ENCODE data around the gene OR10G8.
"Not testable (repeated sequence)": the region's sequence is repeated elsewhere in the genome, so short reads cannot be mapped to it uniquely, and the experiment has no call there.

The OR10G8 gene, protein sequence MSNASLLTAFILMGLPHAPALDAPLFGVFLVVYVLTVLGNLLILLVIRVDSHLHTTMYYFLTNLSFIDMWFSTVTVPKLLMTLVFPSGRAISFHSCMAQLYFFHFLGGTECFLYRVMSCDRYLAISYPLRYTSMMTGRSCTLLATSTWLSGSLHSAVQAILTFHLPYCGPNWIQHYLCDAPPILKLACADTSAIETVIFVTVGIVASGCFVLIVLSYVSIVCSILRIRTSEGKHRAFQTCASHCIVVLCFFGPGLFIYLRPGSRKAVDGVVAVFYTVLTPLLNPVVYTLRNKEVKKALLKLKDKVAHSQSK

DNA sequence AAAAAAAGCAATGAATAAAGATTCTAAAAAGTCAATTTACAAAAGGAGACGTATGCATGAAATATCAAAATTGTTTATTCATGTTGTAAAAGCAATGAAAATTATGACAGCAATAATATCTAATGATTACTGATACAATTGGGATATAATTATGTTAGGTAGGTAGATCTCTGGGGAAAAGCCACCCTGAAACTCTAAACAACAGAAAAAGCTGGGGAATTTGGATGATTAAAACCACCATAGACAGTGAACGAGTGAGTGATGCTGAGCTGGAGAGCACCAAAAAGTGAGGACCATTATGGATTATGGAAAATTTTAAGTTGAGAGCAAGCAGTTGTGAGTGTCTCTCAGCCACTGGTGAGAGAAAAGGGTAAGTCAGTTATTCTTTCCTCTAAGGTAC, at the start of gene OR10G8:
Gene OR10G8 (plus strand): TSS at position 301 of the 400 bp plus-strand sequence. CDS start 2,825 bp downstream, outside the sequence.
- no peak for DNase-seq

DNA sequence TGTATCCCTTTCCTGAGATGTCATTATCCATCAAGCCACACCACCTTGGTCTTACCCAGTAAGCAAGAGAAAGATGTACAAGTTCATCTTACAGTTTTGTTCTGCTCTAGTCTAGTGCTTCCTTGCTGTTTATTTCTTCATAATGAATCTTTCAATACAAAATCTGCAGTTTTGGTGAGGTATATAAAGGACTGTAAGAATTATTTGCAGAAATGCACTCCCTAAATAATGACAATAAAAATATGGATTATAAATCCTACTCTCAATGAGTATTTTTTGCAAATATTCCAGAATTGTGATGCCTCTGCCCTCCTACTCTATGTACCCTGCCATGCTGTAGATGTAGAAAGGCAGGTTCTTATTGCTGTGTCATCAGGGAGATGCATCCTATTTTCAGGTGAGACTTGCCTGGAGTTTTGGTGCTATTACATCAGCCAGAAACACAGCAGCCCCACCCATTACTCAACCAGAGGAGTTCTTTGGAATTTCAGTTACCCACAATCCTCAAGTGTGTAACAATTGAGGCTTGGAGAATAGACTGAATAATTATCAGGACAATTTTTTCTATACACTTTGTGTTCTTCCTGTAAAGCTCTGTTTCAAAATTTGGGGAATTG, 48.8 kb upstream of the OR10G8 start, which contains the start of gene OR10S1:
Gene OR10S1 (minus strand): TSS at position 51 of the 617 bp plus-strand sequence. CDS start 117 bp downstream, outside the sequence.
- no peak for DNase-seq

DNA sequence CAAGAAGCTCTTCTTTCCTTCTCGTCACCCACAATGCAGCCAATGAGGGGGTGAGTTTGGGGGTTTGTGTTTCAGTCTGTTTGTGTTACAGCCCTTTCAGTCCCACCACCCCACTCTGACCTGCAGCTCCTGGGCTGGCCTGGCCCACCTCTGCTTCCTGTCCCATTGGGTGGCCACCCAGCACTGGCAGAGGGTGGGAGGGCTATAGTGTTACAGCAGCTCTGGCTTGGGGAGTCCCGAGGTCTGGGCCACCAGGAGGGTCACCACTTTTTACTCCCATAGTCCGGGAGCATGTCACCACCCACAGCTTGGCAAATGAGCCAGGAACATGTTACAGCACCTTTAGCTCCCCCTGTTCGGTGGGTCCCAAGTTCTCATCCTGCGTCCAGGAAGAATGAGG, 47.3 kb upstream of the OR10G8 start:
- DNase-seq, result no peak

DNA sequence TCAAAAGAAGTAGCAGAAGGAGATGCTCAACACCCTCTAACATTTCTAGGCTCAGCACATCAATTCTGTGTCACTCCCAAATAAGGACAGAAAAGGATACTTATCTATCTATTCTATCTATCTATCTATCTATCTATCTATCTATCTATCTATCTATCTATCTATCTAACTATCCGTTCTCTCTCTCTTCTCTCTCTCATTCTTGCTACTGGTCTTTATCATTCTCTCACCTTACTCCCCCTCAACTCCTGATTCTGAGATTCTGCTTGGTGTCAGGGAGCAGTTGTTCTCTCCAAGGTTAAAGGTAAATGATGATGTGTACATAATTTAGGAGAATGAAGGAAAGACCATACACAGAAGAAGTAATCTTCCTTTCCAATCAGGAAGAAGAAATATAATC, 31.5 kb upstream of the OR10G8 start, which contains the start of gene OR10G6:
Gene OR10G6 (minus strand): TSS at position 43 of the 400 bp plus-strand sequence. CDS start 0 bp downstream, at position 43.
- DNase-seq, result no peak

DNA sequence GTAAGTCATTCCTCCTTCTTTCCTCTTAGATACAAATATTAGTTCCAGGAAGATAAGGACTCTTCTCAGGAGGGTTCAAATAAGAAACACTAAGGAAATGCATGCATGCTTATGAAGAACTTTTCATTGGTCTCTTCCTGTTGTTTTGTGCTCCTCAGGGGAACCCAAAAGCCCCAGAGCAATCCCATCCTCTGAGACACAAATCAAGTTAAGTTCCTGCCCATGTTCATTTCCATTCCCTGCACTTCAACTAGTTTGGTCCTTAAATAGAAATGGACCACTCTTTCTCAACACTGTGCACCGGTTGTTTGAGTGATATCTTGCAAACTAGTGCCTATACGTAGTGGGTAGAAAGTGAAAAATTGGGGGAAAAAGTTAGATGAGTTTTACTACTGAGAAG, 13.9 kb upstream of the OR10G8 start, which contains the start of gene OR10G4:
Gene OR10G4 (plus strand): TSS at position 301 of the 400 bp plus-strand sequence. CDS start 2,578 bp downstream, outside the sequence.
- no peak for DNase-seq

DNA sequence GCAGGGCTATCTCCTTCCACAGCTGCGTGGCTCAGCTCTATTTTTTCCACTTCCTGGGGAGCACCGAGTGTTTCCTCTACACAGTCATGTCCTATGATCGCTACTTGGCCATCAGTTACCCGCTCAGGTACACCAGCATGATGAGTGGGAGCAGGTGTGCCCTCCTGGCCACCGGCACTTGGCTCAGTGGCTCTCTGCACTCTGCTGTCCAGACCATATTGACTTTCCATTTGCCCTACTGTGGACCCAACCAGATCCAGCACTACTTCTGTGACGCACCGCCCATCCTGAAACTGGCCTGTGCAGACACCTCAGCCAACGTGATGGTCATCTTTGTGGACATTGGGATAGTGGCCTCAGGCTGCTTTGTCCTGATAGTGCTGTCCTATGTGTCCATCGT, 10.8 kb upstream of the OR10G8 start:
- DNase-seq, result not testable (repeated sequence)

DNA sequence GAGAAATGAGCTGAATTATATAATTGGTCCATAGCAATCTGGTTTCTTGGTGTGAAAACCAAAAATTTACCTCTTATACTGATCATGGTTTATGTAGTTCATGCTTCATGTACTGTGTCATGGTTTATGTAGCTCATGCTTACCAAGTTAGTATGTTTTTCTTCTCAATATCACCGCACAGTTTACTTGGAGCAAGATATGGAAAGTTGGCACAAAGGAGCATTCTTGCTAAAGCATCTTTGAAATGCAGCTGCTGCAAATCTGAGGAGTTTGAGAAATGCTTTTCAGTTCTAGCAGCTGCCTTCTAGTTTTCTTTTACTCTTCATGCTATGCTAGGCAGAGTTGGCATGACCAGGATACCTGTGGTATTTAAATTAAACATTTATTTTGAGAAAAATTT, 10.1 kb downstream of the OR10G8 start:
- no peak for DNase-seq

DNA sequence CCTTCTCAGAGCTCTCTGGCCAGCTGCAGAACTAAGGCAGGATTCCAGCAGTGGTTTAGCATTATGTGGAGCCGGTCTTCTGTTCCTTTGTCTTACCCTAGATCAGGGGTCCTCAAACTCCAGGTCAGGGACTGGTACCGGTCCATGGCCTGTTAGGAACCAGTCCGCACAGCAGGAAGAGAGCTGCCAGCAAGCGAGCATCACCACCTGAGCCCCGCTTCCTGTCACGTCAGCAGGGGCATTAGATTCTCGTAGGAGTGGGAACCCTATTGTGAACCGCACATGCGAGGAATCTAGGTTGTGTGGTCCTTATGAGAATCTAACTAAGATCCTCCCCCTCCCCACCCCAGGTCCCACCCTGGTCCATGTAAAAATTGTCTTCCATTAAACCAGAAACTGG, 13.0 kb downstream of the OR10G8 start:
- no peak for DNase-seq

DNA sequence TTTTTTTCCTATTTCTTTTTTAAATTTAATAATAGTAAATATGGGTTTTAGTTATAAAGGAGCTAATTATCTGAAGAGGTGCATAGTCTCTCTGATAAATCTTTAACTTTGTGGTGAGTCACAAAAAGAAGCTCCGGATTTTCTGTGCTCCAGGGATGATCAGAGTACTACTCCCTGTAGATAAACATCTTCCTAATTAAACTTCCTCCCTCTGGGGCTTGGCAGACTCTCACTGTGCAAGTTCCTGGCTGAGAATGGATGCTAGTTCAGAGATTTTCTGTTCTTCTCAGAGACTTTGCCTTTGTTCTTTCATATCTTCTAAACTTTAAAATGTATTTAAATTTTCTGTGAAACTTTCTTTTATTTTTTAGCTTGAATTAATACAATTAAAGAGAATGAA, 14.7 kb downstream of the OR10G8 start, which contains the start of gene OR10G7:
Gene OR10G7 (minus strand): TSS at position 72 of the 400 bp plus-strand sequence. CDS start 2,324 bp downstream, outside the sequence.
- no peak for DNase-seq

DNA sequence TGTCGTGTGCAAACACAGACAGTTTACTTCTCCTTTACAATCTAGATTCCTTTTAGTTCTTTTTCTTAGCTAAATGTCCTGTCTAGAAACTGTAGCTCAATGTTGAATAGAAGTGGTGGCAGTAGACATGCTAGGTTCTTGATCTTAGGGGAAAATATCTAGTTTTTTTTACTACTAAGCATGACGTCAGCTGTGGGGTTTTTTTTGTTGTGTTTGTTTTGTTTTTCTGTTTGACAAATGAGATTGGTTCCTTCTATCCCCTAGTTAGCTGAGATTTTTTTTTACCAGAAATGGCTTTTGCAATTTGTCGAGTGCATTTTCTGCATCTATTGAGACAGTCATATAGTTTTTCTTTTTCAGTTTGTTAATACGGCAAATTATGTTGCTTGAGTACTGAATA, 16.8 kb downstream of the OR10G8 start:
- no peak for DNase-seq

DNA sequence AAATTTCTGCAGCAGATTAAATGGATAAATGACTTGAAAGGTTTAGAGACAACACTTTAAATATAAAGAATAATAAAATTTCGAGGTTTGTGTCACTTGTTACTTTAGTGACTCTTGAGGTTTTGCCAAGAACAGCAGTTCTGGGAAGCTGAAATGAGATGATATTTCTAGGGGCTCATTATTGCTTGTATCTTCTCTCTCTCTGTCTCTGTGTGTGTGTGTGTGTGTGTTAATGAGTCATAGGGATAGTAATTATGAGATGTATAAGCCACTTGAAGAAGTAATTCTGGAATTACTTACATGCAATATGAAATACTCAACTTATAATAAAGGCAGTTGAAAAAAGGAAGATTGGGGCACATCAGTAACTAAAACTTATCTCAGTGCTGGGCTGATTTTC, 24.1 kb downstream of the OR10G8 start:
- no peak for DNase-seq

DNA sequence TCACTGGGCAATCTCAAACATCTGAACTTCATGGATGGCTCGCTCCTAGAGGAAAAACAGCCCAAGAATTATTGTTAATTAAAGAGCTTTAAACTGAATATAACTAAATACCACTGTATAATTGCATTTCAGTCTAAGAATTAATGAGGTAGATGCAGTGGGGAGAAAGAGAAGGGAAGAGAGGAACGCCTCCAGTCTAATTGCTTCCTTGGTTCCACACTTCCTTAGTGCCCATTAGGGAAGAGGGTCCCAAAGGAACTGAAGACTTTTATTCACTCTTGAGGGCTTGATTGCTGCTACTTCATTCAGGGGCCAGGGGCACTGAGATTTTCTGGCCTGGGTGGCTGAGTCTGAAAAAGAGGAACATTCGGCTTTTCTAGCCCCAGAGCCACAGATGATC, 26.4 kb downstream of the OR10G8 start:
- DNase-seq, result no peak

DNA sequence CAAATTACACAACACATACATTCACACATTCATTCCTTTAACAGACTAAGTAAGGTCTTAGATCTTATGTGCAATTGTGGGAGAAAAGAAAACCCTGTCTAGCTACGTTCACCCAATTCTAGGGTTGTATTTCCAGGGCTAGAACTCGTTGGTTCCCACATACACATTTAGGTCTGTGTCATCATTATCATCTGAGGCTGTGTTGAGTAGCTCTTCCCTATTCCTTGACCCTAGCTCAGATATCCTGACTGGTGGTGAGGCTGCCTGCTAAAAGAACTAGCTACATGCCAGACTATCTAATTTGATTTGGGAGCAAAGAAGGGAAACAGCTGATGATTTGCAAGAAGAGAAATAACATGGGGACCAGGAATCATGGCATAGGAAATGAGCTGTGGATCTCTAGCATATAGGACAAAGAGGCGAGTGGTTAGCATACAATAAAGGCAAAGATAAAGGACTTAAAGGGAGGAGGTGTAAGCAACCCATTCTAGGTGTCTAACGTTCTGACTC, 42.1 kb downstream of the OR10G8 start:
- no peak for DNase-seq

DNA sequence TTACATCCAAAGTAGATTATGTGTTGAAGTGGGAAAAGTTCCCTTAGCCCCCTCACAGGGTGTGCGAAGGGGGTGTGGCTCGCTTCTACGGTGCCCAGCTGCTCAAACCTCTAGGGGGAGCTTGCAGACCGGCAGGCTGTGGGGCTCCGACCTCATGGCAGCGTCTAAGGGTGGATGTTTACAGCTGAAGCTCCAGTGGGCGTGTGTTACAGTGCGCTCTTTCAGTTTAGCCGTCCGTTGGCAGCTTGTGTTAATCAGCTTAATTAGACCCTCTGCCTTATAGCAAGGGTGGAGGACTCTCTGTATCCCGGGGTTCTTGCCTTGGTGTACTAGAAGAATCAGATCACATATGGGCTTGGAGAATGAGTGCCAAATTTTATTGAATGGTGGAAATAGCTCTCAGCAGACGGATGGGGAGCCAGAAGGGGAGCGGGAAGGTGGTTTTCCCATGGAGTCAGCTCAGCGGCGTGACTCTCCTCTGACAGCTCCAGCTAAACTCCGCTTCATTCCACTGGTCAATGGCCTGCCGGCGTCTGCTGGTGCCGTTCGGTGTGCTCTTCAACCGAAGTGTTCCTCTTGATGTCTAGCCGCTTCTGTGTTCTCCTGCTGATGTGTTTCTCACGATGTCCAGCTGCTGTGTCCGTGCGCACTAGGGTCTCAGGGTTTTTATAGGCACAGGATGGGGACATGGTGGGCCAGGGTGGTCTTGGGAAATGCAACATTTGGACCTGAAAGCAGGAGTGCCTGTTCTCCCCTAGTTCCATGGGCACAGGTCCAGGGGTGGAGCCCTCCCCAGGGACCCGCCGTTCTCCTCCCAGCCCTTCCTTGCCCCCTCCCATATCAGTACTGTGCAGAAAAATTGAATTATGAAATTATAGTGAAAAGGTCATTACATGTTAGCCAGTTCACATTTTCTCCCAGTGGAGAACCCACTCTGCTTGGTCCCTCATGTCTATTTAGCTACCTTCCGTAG, 43.1 kb downstream of the OR10G8 start:
- DNase-seq, result no peak

DNA sequence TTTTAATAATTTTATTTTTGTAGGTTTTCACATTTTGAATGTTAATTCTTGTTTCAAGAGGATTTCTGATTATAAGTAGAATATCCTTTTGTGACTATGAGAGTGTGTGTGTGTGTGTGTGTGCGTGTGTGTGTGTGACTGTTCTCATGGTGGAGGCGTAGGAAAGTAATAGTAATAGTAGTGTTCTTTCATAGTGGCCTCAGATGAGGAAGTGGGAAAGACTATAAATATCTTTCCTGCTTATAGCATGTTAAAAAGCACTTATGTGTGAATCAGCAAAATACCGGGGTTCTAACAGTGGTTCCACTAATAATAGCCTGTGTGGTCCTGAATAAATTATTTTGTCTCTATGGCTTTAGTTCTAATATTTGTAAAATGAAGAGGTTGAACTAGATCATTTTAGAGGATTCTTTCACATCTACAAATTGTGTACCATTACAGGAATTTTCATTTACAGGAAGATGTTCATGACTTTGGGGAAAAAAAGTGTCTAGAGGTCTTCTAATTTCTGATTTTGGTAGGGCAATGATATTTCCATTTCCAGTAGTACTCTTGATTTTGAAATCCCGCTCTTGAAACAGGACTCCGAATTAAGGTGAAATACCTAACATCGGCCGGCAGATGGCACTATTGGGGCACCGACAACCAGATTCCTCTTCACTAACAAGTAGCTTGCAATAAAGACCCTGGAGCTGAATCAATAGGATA, 44.5 kb downstream of the OR10G8 start:
- DNase-seq, result no peak

DNA sequence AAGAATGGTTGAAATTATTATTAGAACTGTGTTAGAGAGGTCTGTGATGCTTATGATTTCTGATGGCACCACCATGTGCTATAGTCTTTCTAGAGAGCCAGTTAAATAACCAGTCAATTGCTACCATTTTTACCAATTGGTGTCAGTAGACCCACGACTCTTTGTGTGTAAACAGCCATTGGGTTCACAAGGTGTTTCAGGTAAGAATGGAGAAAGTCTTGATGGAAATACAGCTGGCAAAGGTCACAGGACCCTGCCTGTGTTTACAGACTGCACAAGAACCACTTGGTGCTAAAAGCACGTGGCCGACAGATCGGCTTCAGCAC, 45.0 kb downstream of the OR10G8 start:
- no peak for DNase-seq

DNA sequence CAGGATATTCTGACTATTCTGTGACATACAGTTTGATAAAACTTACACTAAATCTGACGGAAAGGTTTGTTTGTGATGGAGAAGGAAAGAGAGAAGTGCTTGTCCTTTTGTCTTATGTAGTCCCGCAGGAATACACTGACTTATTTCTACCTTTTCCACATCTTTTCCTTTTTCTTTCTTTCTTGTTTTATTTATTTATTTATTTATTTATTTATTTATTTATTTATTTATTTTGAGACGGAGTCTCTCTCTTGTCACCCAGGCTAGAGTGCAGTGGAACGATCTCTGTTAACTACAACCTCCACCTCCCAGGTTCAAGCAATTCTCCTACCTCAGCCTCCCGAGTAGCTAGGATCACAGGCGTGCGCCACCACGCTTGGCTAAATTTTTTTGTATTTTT, 45.5 kb downstream of the OR10G8 start:
- DNase-seq, result no peak

DNA sequence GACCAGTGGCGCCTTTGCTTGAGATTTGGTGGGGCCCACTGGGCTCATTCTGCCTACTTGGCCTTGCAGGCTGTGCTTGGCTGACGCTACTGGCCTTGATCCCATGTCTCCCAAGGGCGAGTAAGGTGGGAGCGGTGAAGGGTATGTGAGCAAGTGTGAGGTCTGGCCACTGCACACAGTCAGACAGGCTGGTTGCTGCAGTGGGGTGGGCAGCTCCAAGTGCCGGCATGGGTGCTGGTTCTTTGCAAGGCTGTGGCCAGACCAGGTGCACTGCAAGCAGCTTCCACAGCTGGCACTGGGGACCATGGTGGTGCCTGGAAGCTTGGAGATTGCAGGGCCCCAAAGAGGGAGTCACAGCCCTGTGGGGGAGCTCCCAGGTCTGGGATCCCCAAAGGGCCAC, 48.0 kb downstream of the OR10G8 start:
- no peak for DNase-seq

DNA sequence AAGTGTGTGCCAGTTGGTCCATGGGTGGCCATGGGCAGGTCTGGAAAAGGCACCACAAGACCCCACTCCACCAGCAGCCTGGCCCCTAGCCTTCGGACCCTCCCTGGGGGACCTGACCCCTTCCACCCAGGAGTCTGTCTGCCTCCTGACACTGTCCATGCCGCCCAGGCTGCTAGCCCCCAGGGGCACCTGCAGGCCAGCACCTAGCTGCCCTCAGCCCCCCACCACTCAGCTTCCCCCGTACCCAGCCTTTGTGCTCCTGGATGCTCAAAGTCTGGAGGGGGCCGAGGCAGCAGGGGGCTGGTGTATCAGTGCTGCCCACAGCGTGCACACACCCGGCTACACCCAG, 48.9 kb downstream of the OR10G8 start:
- DNase-seq, result no peak

DNA sequence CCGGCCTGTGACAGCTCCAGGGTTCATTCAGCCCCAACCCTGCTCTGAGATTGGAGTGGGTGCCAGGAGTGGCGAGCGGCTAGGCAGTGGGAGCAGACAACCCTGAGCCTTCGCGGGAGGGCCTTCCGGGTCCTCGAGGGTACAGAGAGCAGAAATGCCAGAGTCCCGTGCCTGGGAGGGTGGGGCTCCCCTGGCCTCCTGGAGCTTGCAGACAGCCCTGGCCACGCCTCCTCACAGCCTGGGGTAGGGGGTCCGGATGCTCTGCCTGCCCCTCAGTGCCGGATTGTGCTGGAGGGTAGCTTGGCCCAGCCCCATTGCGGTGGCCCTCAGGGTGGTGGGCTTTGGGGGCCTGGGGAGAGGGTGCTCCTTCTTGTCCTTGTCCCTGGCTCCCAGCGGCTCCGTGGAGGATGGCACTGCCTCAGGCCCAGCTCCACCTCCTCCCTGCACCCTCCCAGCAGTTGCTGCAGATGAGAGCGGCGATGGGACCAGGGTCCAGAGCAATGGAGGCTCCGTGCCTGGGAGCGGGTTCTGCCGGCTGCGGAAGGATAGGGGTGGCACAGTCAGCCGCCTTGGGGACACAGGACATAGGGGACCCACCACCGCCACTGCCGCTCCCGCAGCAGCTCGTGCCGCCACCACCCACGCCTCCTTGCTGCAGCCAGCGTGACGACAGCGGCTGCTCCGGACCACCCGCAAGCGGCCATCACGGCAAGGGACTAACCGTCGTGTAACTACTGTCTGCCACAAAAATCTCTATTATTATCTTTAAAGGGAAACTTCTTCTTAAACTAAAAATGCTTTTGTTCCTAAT, 49.4 kb downstream of the OR10G8 start:
- no peak for DNase-seq

DNA sequence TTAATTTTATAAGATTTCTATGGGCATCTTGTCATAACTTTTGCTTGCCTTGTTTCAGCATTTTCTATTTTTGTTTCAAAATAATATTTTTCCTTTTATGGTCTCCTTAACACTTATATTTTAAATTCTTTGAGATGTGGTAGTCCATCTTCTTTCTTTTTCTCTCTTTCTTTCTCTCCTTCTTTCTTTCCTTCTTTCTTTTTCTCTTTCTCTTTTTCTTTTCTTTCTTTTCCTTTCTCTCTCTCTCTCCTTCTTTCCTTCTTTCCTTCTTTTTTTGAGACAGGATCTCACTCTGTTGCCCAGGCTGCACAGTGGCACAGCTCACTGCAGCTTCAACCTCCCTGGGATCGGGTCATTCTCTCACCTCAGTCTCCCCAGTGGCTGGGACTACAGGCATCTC, 50.7 kb downstream of the OR10G8 start:
- DNase-seq, result no peak

All from NCI-H1436 treated with DMSO at 0.1 percent for 48 hours (cell line).